Fibroblast of skin of abdomen (primary cell): Measurements from ENCODE around the gene SCGB1D2.

Experiments
- DNase-seq: peaks from one replicate; pipeline ENCODE4 v3.0.0-alpha.2; 2013

Gene SCGB1D2

DNA sequence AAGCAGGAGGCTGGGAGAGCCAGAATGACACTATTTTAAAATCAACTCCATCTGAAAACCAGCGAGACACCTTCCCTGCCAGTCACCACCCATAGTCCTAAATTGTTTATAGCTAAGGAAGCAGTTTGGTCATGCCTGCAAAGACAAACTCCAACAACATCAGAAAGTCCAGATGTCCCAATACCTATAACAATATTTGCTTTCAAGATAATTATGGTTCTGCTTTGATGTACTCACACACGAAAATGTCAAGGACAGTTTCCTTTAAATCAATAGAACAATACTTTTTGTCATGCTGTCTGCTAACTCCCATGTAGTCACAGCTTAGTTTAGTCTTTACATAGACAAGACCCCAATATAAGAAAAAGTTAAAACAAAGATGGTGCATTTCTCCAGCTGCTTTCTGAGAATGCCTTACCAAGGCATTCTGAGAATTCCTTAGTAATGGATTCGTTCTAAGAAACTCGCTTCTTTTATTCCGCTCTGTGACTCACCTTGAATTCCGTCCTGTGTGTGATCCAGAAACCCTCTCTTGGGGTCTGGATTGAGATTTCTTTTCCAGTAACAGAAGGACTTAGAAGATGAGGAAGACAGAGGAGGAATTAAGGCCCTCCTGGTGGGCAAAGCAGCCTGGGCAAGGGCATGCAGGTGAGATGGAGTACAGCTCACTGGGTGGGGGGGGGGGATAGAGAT, 18.4 kb downstream of the SCGB1D2 start:
- DNase-seq, result no peak

DNA sequence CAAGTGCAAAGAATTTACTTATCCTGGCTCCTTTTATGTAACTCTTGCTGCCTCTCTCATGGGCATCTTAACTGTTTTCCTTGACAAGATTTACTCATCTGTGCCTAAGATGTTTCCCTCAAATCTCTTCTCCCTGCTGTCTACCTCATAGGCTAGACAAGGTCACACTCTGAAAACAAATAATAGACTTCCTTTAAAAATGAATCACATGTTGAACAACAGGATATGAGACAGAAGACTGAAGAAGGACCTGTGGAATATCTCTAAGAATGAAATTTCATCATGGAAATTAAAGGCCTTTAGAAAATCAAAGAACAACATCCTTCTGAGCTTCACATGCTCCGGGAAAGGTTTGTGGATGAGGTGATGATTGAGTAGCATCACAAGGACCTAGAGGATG, 22.0 kb downstream of the SCGB1D2 start:
- no peak for DNase-seq

- no peak for DNase-seq
Measured at GRCh38 chr11:62266558-62266957, 24.5 kb downstream of the SCGB1D2 start.

- no peak for DNase-seq
Measured at GRCh38 chr11:62267050-62267449, 25.0 kb downstream of the SCGB1D2 start.

- DNase-seq, result no peak
Measured at GRCh38 chr11:62267576-62267975, 25.5 kb downstream of the SCGB1D2 start.

- no peak for DNase-seq
Measured at GRCh38 chr11:62269654-62270278, 27.7 kb downstream of the SCGB1D2 start, which contains the start of gene SCGB2A2. Gene SCGB2A2 (plus strand): TSS chr11:62270158. CDS start chr11:62270217, 59 bp downstream.

- DNase-seq, result no peak
Measured at GRCh38 chr11:62273284-62273683, 31.2 kb downstream of the SCGB1D2 start.

DNA sequence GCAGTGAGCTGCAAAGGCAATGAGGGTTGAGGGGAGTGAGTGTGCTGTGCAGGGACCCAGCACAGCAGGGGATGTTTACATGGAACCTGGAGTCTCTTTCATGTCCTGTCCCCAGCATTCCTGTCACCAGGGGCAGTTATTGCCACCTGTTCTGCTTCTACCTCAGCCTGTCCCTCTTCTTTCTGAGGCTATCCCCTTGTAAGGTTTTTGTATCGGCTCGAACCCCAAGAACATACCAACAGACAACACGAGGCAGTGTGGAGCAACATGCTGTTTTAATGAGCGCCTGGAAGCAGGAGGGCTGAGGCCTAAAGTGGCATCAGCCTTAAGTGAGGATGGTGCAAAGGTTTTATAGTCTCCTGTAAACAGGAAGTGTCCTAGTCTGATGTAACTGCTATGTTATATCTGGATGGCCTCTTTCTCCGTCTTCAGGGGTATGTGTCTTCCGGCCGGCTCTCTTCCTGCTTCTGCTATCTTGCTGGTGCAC, 31.8 kb downstream of the SCGB1D2 start:
- DNase-seq, result no peak

DNA sequence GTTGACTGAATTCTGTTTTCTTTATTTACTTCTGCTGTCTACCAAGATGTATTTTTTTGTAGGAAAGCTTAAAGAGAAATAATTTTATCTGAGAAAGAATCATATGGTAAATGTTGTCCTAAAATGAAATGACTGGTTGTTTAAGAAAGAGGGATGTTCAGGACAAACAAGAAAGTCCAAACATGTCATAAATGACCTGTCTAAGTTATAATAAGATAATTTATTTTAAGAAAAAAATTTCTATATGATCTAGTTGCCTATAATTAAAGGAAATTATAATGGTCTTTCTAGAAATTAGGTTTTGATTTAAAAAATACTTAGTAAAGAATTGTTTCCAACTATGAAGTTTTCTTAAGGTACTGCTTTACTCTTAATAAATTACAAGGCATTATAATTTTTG, 38.4 kb downstream of the SCGB1D2 start:
- no peak for DNase-seq
